ENCODE results near the gene ATP1A3. TPM values are rescaled to one million over a fixed set of nuclear protein-coding genes. Genes with fewer than 3 reads are reported as not detected.

The ATP1A3 gene
- polyA plus RNA-seq, 1 of the 3 experiments (the other 2 are of a cell fraction) = 0.77 TPM

DNA sequence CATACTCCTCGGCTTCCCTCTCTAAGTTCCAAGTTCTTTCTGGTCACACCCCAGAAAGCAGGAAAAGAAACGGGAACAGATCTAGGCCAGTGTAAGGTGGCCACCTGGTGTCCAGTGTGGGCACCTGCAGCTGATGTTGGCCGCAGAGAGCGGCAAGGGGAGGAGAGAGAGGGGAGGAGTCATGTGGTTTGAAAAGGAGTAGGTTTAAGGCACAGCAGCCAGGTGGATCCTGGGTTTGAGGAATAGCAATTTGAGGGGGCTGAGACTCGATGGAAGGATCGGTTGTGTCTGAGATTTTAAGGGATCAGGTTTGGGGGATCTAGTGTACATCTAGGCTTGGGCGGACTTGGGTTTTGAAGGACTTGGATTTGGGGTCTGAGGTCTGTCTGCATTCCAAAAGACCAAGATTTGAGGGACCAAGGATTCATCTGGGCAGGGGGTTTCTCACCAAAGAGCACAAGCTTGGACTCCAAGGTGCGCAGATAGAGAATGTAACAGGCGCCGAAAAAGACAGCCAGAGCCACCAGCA is 36.1 kb downstream of the ATP1A3 start (continued):
- TF ChIP-seq RAD21 (IDR thresholded peaks at IDR 0.05; ENCODE audit: low read length) (peak; percentile 75), SIN3A (IDR thresholded peaks at IDR 0.05; ENCODE audit: borderline replicate concordance, low read depth, low read length) (0 out of 2 replicates have a peak, but pooled peaks have one; percentile 46), POLR2AphosphoS5 (IDR thresholded peaks at IDR 0.05; ENCODE audit: low read depth, low read length) (no peak), GABPA (IDR thresholded peaks at IDR 0.05; ENCODE audit: low read depth) (no peak), TEAD4 (IDR thresholded peaks at IDR 0.05; ENCODE audit: borderline replicate concordance, insufficient read depth) (no peak), RFX5 (IDR thresholded peaks at IDR 0.05; ENCODE audit: low read length) (no peak), EP300 (IDR thresholded peaks at IDR 0.05; ENCODE audit: borderline replicate concordance in 1 of 2, low read depth in 1 of 2, low read length in 1 of 2) (no peak), MEF2A (IDR thresholded peaks at IDR 0.05; ENCODE audit: borderline replicate concordance, low read depth) (no peak), EZH2phosphoT487 (IDR thresholded peaks at IDR 0.05; ENCODE audit: borderline replicate concordance, low read depth) (no peak)
- TF ChIP-seq, protein P1, sequence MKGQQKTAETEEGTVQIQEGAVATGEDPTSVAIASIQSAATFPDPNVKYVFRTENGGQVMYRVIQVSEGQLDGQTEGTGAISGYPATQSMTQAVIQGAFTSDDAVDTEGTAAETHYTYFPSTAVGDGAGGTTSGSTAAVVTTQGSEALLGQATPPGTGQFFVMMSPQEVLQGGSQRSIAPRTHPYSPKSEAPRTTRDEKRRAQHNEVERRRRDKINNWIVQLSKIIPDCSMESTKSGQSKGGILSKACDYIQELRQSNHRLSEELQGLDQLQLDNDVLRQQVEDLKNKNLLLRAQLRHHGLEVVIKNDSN (IDR thresholded peaks at IDR 0.05; ENCODE audit: borderline replicate concordance, low read depth) = no peak

DNA sequence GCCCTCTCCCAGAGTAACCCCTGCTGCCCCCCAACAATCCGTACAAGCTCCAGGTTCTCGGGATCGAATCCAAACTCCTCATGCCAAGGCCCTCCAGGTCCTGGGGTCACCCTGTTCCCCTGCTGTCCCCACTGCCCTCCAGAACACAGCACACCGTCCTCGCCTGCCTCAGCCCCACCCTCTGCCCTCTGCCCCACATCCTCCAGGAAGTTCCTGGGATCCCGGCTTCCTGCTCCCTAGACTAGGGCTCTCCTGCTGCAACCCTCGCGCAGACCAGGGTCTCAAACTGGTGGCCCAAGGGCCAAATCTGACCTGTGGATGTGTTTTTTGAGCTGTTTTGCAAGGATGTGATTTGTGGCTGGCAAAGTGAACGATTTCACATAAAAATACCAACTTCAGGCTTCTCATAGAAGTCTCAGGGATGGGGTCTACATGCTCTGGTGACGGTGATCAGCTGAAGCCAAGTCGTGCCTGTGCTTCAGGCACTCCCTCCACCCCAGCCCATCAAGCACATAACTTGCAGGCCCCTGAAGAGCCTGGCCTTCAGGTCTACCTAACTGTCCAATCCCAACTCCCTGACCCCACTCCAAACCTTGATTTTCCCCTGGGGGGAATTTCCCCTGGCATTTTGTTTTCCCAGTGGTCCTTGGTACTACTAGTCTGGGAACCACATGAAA is 36.7 kb downstream of the ATP1A3 start:
- DNase-seq = no peak
- H3K9me3 ChIP-seq = no peaks in the 10 kb centered on the region
- peak overlapping the region; percentile 22; the same call in 1 of the 2 replicates for H3K9ac ChIP-seq
- peak overlapping the region in 1 of 2 experiments; percentile 89; a peak in 2 of 4 replicates for H3K4me3 ChIP-seq (ENCODE audit: low read depth in 2 of 2, low read length in 1 of 2)
- H3K79me2 ChIP-seq (ENCODE audit: insufficient read depth) = no peaks in the 10 kb centered on the region
- POLR2A ChIA-PET = interaction anchor here (0.7 to 1.4 kb wide), 4 partner anchors 39 to 96 kb away, joined by 3 to 4 read pairs (median 4); no protein-coding TSS in a partner anchor
- no peak overlapping the region for H3K27ac ChIP-seq (ENCODE audit: low read depth in 2 of 2, low read length in 1 of 2)
- H3K4me1 ChIP-seq (ENCODE audit: control insufficient read depth in 1 of 2, insufficient read depth in 2 of 2, low read depth in 1 of 2, low read length in 1 of 2) = peaks cover 6 to 10% of the 10 kb centered on the region in 2 experiments; a peak in 2 of 4 replicates
- no peaks in the 10 kb centered on the region for H3F3A ChIP-seq (replicated peaks; ENCODE audit: insufficient read depth)
- peaks cover 0 to 11% of the 10 kb centered on the region in 2 experiments for H3K36me3 ChIP-seq (replicated peaks in 1 of 2; ENCODE audit: control insufficient read depth in 1 of 2, insufficient read depth in 2 of 2, low read length in 1 of 2)
- TF ChIP-seq RFX5 (IDR thresholded peaks at IDR 0.05; ENCODE audit: low read length) (no peak), NRF1 (IDR thresholded peaks at IDR 0.05; ENCODE audit: low read depth, low read length) (no peak), YY1 (IDR thresholded peaks at IDR 0.05; ENCODE audit: low read depth) (no peak), CHD2 (IDR thresholded peaks at IDR 0.05; ENCODE audit: low read length, partially characterized antibody) (no peak)
- TF ChIP-seq, protein P2, sequence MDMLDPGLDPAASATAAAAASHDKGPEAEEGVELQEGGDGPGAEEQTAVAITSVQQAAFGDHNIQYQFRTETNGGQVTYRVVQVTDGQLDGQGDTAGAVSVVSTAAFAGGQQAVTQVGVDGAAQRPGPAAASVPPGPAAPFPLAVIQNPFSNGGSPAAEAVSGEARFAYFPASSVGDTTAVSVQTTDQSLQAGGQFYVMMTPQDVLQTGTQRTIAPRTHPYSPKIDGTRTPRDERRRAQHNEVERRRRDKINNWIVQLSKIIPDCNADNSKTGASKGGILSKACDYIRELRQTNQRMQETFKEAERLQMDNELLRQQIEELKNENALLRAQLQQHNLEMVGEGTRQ (IDR thresholded peaks at IDR 0.05; ENCODE audit: borderline replicate concordance, low read depth, low read length) = no peak
- TF ChIP-seq, protein P3, sequence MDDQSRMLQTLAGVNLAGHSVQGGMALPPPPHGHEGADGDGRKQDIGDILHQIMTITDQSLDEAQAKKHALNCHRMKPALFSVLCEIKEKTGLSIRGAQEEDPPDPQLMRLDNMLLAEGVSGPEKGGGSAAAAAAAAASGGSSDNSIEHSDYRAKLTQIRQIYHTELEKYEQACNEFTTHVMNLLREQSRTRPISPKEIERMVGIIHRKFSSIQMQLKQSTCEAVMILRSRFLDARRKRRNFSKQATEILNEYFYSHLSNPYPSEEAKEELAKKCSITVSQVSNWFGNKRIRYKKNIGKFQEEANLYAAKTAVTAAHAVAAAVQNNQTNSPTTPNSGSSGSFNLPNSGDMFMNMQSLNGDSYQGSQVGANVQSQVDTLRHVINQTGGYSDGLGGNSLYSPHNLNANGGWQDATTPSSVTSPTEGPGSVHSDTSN (IDR thresholded peaks at IDR 0.05) = no peak
- CTCF ChIA-PET = interaction anchor here (0.9 to 4.0 kb wide), 18 partner anchors 10 to 164 kb away, joined by 3 to 38 read pairs (median 4); partner anchors contain the start of gene RPS19
- 0 out of 2 replicates have a peak, but pooled peaks cover 4% of the 10 kb centered on the region for H4K20me1 ChIP-seq (ENCODE audit: insufficient read depth)
- no peaks in the 10 kb centered on the region for H3K27me3 ChIP-seq (ENCODE audit: insufficient read depth)
- WGBS (ENCODE audit: low lambda C conversion rate) = 89% methylated on average over 8 of the region's 11 CpGs
- peak overlapping the region; percentile 100 for H3K4me2 ChIP-seq
- no peak overlapping the region for H2AFZ ChIP-seq (ENCODE audit: low read depth)
- H3K9me2 ChIP-seq = no peaks in the 10 kb centered on the region

Measured in SK-N-SH (cell line).